ENCODE results near the gene CMIP.

Gene CMIP

GRCh38 chr16:81562174-81562849, 117.7 kb downstream of the CMIP start:
- no peak for TF ChIP-seq CTCF (IDR thresholded peaks at IDR 0.05; ENCODE audit: insufficient read depth, low read depth, low read length, missing control alignments)
- DNase-seq (ENCODE audit: low read depth) = no peak
- H3K4me3 ChIP-seq (ENCODE audit: low read length) = no peak overlapping the region

- no peak for DNase-seq (ENCODE audit: low read depth)
- H3K4me3 ChIP-seq (ENCODE audit: low read length) = no peak overlapping the region
- TF ChIP-seq CTCF (IDR thresholded peaks at IDR 0.05; ENCODE audit: insufficient read depth, low read depth, low read length, missing control alignments) = no peak
These were observed 118.3 kb downstream of the CMIP start for GRCh38 chr16:81562926-81563325.

- no peak for TF ChIP-seq CTCF (IDR thresholded peaks at IDR 0.05; ENCODE audit: insufficient read depth, low read depth, low read length, missing control alignments)
- no peak for DNase-seq (ENCODE audit: low read depth)
- H3K4me3 ChIP-seq (ENCODE audit: low read length) = no peak overlapping the region
These were observed 119.9 kb downstream of the CMIP start for GRCh38 chr16:81564421-81564911.

- no peak overlapping the region for H3K4me3 ChIP-seq (ENCODE audit: low read length)
- TF ChIP-seq CTCF (IDR thresholded peaks at IDR 0.05; ENCODE audit: insufficient read depth, low read depth, low read length, missing control alignments) = no peak
- DNase-seq (ENCODE audit: low read depth) = no peak
These were observed 120.9 kb downstream of the CMIP start for GRCh38 chr16:81565321-81566028.

- H3K4me3 ChIP-seq (ENCODE audit: low read length) = no peak overlapping the region
- TF ChIP-seq CTCF (IDR thresholded peaks at IDR 0.05; ENCODE audit: insufficient read depth, low read depth, low read length, missing control alignments) = no peak
- no peak for DNase-seq (ENCODE audit: low read depth)
These were observed 121.7 kb downstream of the CMIP start for GRCh38 chr16:81566086-81567007.

GRCh38 chr16:81567087-81567486, 122.5 kb downstream of the CMIP start:
- no peak for TF ChIP-seq CTCF (IDR thresholded peaks at IDR 0.05; ENCODE audit: insufficient read depth, low read depth, low read length, missing control alignments)
- no peak for DNase-seq (ENCODE audit: low read depth)
- H3K4me3 ChIP-seq (ENCODE audit: low read length) = no peak overlapping the region
